ENCODE measurements around the gene HOXB7.

The HOXB7 gene

DNA sequence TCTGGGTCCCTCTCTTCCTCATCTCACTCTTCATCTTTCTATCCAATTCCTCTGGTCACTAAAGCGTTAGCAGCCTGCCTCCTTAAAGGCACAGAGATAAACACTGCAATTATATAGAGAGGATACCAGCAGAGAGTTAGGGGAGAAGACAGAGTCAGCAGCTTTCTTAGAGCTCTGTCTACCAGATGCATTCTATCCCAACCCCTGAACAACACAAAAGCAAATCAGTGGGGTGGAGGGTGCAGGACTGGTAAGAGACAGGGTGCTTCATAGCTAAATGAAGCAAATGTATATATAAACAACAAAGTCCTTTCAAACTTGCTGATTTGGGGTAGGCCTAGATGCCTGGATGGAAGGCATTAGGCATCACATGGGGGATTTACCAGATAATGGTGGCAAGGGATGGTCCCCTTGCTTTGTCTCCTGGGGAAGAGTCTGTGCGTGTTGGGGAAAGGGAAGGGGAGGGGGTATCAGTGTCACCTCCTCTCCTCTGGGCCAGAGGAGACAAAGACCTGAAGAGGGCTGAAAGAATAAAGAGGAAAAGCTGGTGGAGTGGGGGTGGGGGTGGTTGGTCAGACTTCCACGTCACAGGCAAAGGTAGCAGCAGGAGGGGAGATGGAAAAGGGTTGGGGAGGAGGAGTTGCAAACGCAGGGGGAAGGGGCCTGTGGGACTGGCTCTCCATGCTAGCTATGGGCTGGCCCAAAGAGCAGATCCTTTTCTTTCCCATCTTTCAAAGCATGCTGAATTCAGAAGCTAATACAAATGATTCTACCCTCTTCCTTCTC, 44.7 kb downstream of the HOXB7 start:
- DNase-seq (ENCODE audit: low read depth in 2 of 2) = no peak

DNA sequence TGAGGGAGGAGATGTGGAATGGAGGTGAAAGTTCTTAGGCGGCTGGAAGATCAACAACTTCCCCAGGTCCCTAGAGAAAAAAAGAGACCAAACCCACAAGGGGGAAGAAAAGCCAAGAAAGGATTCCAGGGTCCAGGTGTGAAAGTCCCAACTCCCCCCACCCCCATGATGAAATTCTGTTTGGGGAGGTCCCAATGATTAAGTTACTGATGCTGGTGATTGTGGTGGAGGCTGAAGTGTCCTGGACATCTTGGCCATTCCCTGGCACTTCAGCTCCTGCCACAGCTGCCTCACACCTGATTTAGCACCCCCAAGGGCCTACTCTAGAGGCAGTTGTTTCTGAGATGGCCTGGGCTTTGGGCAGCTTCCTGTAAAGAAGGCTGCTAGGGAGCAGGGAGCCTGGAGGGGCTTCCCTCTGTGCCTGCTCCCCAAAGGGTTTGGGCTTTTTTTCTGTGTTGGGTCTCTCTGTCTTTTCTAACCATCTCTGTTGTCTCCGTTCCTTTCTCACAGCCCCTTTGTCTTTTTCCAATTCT, 45.7 kb downstream of the HOXB7 start:
- no peak for DNase-seq (ENCODE audit: low read depth in 2 of 2)

DNA sequence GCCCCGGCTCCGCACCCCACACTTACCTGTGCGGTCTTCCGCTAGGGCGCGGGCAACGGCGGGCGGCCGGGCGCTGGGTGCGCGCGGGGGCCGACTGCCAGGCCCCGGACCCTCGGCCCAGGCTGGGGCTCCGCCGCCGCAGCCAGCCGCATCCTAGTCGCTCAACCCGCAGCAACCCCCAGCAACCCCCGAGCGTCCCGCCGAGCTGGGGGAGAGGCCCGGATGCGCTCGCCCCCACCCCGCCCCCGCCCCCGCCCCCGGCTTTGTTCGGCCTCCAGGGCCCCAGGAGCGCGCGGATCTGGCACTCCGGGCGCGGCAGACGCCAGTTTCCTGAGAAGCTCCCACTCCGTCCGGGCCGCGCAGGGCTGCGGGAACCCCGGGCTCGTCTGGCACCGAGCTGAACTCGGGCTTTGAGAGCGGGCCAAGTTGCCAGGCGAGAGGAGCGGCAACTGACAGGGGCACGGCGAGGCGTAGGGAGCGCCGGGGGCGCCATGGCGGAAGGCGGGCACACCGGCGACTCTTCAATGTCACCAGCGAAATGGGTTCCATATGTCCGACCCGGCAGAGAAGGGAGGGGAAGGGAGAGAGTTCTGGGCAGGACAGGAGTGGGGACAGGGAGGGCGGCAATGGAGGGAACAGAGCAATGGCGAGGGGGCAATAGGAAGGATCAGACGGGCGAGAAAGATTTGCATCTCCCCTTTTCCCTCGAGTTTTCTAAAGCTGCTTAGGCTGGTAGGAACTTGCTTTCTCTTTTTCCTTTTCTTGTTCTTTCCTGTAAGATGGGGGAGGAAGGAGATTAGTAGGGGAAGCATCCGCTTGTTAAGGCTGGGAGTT, 46.4 kb downstream of the HOXB7 start:
- DNase-seq (ENCODE audit: low read depth in 2 of 2) = no peak

DNA sequence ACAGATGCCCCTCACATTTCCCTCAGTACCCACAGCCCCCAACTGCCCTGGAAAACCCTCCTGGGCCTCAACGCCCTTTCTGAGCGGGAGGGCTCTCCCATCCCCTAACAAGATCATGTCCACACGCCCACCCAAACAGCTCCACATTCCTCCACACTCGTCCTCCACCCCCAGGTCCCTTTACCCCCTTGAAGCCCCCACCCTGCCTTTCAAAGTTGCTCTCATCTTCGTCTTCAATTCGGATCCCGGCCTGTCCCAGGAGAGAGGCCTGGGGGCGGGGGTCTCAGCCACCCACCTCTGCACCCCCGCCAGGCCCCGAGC, 47.0 kb downstream of the HOXB7 start:
- DNase-seq (ENCODE audit: low read depth in 2 of 2) = no peak

DNA sequence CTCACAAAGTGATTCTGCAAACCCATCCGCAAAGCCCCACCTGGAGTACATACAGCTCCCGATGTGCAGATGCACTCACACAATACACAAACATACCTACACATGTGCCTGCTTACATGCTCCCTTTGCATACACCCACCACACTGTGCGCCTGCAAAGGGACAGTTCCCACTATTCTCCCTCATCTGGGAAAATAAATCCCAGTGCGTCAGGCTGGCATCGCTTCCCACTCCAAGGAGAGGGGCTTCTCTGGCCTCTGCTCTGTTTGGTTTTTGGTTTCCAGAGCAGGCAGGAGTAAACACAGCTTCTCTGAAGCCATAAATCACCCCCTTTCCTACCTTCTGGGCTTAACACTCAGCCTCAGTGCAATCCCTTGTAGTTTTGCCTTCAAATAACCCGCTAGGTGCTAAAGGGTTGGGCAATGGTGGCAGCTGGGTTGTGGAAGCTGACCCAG, 47.4 kb downstream of the HOXB7 start:
- no peak for DNase-seq (ENCODE audit: low read depth in 2 of 2)

DNA sequence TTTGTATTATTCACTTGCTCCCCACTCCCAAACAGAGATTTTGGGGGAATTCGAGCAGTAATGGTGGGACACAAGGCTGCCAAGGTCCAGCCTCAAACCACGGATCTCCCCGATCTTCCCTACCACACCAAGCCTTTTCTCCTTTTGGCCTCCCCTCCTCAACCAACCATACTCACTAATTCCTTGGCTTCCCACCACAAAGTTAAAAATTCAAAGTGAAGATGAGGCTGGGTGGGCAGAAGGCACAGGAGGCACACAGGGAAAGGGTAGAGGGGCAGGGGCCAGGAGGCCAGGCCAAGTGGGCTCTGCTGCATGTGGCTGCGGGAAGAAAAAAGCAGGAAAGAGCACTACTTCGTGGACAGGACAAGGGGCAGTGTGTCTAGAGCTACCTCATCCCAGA, 47.9 kb downstream of the HOXB7 start:
- no peak for DNase-seq (ENCODE audit: low read depth in 2 of 2)

DNA sequence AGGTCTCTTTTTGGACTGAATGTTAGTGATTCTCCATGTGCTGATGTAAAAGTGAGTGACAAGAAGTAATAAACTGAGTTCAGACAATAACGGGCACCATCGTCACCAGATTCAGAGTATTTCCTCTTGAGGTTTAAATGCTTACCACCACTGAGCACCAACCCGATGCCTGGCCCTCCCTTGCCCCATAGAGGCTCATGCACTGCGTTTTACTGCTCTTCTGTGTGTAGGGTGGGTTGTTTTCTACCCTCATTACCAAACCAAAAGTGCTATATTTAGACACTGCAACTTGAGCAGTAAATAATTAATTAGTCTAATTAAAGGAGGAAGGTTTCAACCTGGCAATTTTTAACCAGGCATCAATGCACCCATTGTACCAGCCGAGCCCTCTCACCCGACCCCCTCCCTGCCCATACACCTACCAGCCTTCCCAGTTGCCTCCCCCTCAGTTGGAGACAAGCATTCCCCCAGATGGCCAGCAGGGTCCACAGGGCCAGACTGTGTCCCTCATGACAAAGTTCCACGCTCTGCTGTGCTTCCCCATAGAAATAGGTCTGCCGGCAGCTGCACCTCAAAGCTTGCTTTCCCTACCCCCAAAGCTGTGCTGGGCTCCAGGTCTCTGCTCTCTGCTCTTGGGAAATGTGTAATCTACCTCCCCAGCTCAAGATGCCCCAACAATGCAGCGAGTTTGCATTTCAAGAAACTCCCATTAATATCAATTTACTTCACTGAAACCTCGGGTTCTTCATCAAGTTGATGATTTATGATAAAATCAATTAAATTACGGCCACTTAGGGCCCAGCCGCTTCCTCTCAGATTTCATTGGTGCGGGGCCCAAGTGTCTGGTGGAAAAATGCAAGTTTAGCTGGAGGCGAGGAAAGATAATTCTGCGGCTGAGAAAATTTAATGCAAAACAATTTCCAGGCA, 48.7 kb downstream of the HOXB7 start:
- DNase-seq (ENCODE audit: low read depth in 2 of 2) = no peak

DNA sequence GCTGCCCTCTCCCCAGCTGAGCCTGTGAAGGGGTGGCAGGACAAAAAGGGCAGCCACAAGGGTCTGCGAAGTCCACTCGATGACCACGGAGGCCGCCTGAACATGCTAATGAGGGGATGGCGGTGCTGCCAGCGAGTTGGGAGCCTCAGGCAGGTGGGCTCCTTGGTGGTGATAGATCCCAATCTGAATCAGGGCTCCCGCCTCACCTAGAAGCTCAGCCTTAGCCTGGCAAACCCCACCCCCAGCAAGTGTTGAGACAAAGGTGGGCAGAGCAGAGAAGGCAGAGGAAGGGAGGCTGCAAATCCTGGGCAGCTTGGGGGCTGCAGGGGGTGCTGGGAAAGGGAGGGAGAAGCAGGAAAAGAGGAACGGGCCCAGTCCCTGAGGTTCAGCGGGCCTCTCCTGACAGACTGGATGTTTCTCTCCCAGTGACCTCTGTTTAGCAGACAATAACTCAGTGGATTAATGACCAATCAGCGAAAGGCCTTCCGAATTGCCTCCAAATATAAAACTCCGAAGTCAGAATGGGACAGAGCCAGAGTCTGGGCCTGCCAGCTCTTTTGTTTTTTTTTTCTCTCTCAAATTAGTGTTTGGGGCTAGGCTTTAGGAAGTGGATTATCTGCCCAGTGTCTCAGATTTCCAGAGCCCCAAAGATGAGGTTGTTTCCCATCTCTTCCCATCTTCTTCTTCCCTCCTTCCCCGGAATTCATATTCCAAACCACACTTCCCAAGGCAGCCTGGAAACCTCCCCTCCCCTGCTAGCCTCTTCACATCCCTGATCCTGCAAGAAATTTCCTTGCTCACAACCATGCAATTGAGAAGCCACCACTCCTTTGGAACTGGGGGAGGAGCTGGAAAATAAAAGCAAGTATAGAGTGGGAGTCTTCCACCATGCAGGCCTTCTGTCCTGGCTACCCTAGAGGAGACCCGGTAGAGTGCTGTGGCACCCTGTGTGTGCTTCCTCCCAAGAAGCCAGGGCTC, 50.7 kb downstream of the HOXB7 start:
- DNase-seq (ENCODE audit: low read depth in 2 of 2) = no peak

DNA sequence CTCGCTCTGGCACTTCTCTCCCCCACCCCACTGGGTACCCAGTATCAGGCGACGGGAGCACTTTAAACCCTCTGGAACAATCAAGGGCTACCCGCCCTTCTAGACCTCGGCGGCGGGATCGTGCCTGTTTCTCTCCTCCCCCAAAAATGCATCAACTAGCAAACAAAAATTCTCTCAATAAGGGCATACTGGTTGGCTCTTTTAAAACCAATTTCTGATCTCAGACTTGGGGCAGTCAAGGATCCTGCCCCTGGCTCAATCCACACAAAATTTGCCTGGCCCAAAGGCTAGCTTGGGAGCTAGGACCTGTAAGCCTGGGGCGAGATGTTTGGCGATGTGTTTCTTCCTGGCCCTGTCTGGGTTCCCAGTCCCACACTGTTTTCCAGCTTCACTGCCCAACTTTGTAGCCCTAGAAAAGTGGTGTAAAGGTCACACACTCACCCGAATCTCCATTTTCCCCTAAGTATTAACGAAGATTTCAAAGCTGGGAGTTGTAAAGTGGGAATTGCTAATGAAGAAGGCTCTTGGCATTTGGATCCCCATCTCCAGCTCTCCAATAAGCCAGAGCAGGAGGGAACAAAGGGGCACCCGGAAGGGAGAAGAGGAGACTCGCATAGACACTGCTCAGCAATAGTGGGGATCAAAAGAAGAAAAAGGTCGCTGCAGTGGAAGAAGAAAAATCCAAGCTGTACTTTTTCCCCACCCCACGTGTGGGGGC, 51.5 kb downstream of the HOXB7 start:
- no peak for DNase-seq (ENCODE audit: low read depth in 2 of 2)

DNA sequence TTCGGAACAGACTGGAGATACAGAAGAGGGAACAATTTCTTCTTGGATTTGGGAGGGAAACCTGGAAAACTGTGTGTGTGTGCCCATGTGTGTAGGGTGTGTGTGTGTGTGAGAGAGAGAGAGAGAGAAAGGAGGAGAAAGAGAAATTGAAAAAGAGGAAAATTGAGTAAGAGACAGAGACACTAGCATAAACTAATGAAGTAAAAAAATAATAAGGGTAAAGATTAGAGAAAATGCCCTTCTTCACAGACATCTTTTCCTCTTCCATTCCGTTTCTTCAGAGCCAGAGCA, 52.0 kb downstream of the HOXB7 start:
- no peak for DNase-seq (ENCODE audit: low read depth in 2 of 2)

DNA sequence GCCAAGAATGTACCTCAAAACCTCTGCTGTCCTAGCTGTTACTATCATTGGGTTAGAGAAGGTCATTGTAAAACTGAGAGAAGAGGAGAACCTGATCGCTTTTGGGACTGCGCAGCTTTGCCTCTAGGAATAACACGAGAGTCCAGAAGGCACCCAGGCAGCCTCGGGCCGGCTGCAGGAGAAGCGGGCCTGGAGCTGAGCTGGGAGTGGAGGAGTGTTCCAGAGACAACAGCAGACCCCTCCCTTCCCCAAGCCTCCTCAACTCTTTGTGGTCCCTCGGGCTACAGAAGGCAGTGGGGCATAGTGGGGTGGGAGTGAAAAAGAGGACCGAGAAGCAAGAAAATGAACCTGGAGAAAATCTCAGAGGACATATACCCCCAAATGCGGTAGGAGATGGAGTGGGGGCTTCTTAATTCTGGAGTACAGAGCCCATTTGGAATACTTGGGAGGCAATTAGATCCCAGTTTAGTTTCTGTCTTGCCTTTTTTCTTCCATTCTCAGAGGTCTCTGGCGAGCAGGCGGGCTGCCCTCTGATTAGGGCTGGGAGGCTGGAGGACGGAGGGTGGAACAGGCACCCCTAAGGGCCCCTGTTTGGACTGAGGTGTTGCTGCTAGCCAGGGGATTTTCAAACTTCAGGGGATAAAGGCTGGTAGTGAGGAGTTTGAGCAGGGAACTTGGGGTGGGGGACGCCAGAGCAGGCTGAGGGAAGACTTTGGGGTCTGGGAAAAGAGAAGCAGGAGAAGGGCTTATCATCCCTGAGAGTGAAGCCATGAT, 52.6 kb downstream of the HOXB7 start:
- no peak for DNase-seq (ENCODE audit: low read depth in 2 of 2)

Measured in stimulated activated CD4-positive, alpha-beta T cell treated with anti-CD3 and anti-CD28 coated beads, Interleukin-1b, Interleukin-23, amount 100 ng/mL, for 4 hours (primary cell).